UCSD-AML1 (cell line): Measurements from ENCODE around the gene ZNF496.
"Not testable (repeated sequence)": the region's sequence is repeated elsewhere in the genome, so short reads cannot be mapped to it uniquely, and the experiment has no call there.

ENCODE experiments used
- DNase-seq: peaks from one replicate; lab custom pipeline; 2025; ENCODE audit not compliant: unreplicated experiment; lab: John Stamatoyannopoulos, UW

ZNF496 gene

GRCh38 chr1:247331525-247332214 is at the start of gene ZNF496:
Gene ZNF496, minus strand, starts transcription at chr1:247331867. Its CDS starts 2,289 bp downstream, at chr1:247329578.
- DNase-seq, result peak; percentile 78

GRCh38 chr1:247378334-247379073 is 46.8 kb upstream of the ZNF496 start:
- DNase-seq, result no peak

GRCh38 chr1:247377656-247378055 is 46.0 kb upstream of the ZNF496 start:
- not testable (repeated sequence) for DNase-seq

DNA sequence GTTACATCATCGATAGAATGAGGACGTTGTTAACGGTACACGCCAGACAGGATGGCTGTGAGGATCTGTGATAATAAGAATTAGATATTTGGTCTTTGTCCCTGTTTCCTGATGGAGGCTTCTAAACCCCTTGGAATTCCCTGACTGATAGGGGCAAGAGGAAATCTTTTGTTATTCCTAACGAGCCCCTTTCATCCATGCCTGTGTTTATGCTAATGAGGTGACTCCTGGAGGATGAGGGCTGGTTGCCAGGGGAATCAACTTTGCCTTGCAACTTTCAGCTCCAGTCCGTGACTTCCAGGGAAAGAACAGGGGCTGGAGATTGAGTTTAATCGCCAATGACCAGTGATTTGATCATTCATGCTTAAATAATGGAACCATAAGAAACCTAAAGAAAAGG is 45.0 kb upstream of the ZNF496 start:
- no peak for DNase-seq

GRCh38 chr1:247375747-247376146 is 44.1 kb upstream of the ZNF496 start:
- DNase-seq, result no peak

DNA sequence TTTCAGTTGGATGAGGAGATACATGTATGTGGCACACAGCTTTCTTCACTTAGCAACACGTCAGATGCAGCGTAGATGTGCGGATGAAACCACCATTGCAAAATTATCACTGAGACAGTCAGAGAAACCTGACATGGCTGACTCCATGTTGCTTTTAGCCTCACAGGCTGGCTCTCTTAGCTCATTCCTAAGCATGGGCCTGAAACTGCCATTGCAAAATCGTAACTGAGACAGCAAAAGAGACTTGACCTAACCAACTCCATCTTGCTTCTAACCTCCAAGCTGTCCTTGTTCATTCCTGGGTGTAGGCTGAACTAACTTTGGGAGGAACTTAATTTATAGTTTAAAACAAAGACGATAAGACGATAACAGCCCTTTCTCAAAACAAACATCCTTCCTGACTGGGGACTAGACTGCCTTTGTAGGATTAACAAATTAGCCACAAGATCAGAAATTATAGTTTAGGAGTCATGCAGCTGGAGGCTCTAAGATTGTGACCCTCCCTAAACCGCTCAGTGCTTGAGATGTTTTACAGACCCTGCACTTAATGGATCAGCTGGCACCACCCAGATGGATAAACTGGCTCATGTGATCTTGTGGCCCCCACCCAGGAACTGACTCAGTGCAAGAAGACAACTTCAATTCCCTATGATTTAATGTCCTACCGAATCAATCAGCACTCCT is 43.1 kb upstream of the ZNF496 start:
- DNase-seq, result not testable (repeated sequence)

DNA sequence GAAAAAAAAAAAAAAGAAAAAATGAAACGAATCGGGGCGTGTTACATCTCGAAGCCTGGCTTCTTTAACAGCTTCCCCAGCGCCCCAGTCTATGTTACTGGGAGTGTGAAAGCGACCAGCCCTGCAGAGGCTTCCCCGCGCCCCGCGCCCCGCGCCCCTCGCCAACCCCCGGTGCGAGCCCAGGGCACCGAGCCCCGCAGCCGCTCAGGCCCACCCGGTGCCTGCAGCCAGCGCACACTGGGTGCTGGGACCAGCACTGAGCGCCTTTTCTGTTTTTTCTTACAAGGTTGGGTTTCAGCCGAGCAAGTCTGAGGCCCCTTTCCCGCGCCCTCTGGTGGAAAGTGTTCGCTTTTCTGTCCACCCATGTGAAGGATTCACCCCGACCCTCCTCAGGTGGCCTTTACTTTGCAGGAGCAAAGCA is 42.1 kb upstream of the ZNF496 start:
- DNase-seq, result peak; percentile 32

- DNase-seq, result no peak
Observed at GRCh38 chr1:247371801-247372259, 40.2 kb upstream of the ZNF496 start.

- no peak for DNase-seq
Observed at GRCh38 chr1:247370786-247371732, 39.4 kb upstream of the ZNF496 start.

DNA sequence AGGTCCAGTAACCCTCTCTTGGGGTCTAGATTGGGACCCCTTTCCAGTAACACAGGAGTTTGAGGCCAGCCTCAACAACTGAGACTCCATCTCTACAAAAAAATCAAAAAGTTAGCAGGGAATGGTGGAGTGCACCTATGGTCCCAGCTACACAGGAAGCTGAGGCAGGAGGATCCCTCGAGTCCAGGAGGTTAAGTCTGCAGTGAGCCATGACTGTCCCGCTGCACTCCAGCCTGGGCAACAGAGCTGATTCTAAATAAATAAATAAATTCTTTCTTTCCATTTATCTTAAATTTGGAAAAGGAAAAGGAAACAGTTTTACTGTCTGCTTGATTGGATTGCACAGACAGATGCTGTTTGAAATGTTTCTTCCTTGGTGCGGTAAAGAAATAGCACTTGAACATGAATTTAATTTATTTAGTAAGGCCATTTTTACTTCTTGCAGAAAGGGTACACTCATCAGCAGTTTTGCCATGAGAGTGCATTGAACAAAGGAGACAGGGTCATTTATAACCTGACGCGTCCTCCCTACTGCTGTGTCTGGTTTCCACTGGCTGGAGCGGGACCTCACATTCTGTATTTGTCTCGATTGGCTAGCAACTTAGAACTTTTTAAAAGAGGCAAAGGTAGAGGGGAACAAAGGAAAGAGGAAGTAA is 37.0 kb upstream of the ZNF496 start:
- no peak for DNase-seq

- no peak for DNase-seq
Observed at GRCh38 chr1:247367786-247368422, 36.2 kb upstream of the ZNF496 start.

DNA sequence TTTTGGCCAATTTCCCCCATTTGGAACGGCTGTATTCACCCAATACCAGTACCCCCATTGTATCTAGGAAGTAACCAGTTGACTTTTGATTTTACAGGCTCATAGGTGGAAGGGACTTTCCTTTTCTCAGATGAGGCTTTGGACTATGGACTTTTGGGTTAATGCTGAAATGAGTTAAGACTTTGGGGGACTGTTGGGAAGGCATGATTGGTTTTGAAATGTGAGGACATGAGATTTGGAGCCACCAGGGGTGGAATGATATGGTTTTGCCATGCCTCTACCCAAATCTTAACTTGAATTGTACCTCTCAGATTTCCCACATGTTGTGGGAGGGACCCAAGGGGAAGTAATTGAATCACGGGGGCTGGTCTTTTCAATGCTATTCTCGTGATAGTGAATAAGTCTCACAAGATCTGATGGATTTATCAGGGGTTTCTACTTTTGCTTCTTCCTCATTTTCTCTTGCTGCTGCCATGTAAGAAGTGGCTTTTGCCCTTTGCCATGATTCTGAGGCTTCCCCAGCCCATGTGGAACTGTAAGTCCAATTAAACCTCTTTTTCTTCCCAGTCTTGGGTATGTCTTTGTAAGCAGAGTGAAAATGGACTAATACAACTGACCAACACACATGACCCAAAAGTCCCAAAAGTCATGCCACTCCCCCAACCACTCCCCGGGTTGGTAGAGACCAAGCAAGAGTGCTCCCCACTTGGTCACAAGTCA is 35.4 kb upstream of the ZNF496 start:
- DNase-seq, result no peak

- DNase-seq, result not testable (repeated sequence)
Observed at GRCh38 chr1:247366345-247366744, 34.7 kb upstream of the ZNF496 start.

- no peak for DNase-seq
Observed at GRCh38 chr1:247365023-247365422, 33.4 kb upstream of the ZNF496 start.

DNA sequence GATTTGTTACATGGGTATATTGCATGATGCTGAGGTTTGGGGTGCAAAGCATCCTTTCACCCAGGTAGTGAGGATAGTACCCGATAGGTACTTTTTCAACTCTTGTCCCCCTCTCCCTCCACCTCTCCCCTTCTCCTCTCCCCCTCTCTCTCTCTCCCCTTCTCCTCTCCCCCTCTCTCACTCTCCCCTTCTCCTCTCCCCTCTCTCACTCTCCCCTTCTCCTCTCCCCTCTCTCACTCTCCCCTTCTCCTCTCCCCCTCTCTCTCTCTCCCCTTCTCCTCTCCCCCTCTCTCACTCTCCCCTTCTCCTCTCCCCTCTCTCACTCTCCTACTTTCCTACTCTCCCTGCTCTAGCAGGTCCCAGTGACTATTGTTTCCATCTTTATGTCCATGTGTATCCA is 31.3 kb upstream of the ZNF496 start:
- not testable (repeated sequence) for DNase-seq

DNA sequence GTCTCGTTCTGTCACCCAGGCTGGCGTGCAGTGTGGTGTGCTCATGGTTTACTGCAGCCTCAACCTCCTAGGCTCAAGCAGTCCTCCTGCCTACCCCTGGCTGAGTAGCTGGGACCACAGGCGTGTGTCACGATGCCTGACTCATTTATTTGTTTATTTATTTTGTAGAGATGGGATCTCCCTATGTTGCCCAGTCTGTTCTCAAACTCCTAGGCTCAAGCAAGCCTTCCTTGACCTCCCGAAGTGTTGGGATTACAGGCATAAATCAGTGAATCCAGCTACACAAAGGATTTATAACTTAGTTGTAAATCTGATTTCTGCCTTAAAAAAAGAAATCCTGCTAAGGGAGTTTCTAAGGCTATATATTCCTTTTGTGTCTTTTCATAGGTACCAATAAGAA is 30.5 kb upstream of the ZNF496 start:
- DNase-seq, result no peak

- DNase-seq, result no peak
Observed at GRCh38 chr1:247360991-247361731, 29.5 kb upstream of the ZNF496 start.
